K562 (cell line): ENCODE data around the gene P4HTM. TPM values are rescaled to one million over a fixed set of nuclear protein-coding genes. Genes with fewer than 3 reads are reported as not detected.
A peak's percentile ranks its signal among the peaks of the same experiment; 100 is the strongest.

Experiments used
- AFF4 ChIP-seq: sonication (generic); formaldehyde crosslinking; IDR thresholded peaks from 2 replicates; pipeline ENCODE4 v1.8.0; 2023; ENCODE audit warnings: mild to moderate bottlenecking, missing genetic modification reagents
- ATF1 ChIP-seq, 2 experiments: fragments of 450-650 bp in 1 of 2; IDR thresholded peaks; 2 replicates each; pipeline ENCODE4 v1.6.1; 2016; ENCODE audit warnings: missing compliant biosample characterization in 1 of 2, missing genetic modification characterization in 1 of 2
- CBFA2T3 ChIP-seq: fragments of 450-650 bp; IDR thresholded peaks from 2 replicates; pipeline ENCODE4 v1.6.1; 2017
- CBX8 ChIP-seq: fragments of 200-600 bp; sonication (generic); IDR thresholded peaks from 2 replicates; pipeline ENCODE4 v1.6.1; 2012; ENCODE audit warnings: borderline replicate concordance, mixed run types, low read depth, mild to moderate bottlenecking, moderate library complexity, mixed read lengths, low read length, control low read depth, inconsistent platforms; ENCODE audit not compliant: poor library complexity, severe bottlenecking; ENCODE audit errors: extremely low read depth
- E2F3 ChIP-seq: fragments of 250-450 bp; sonication (Bioruptor Pico); IDR thresholded peaks from 2 replicates; pipeline ENCODE4 v1.4.0; 2020; ENCODE audit warnings: mild to moderate bottlenecking
- HMBOX1 ChIP-seq: sonication (generic); IDR thresholded peaks from 2 replicates; pipeline ENCODE4 v1.6.1; 2016
- HNRNPUL1 ChIP-seq: fragments of 200-400 bp; formaldehyde crosslinking; IDR thresholded peaks from 2 replicates; pipeline ENCODE4 v1.6.1; 2017; ENCODE audit warnings: low read length
- KLF10 ChIP-seq: fragments of 250-450 bp; sonication (Bioruptor Pico); IDR thresholded peaks from 2 replicates; pipeline ENCODE4 v1.6.1; 2021; ENCODE audit warnings: matching md5 sums
- KLF13 ChIP-seq: fragments of 450-650 bp; IDR thresholded peaks from 2 replicates; pipeline ENCODE4 v1.6.1; 2016; ENCODE audit warnings: missing genetic modification characterization, low read depth, mild to moderate bottlenecking, missing compliant biosample characterization, moderate library complexity, borderline replicate concordance
- KLF6 ChIP-seq: fragments of 250-450 bp; sonication (Bioruptor Pico); IDR thresholded peaks from 2 replicates; pipeline ENCODE4 v1.4.0; 2020; ENCODE audit warnings: mild to moderate bottlenecking, moderate library complexity, borderline replicate concordance
- MAFG ChIP-seq: fragments of 450-650 bp; conservative IDR thresholded peaks from 2 replicates; pipeline ENCODE4 v1.6.1; 2016; ENCODE audit warnings: missing genetic modification characterization, missing compliant biosample characterization
- NONO ChIP-seq, 2 experiments: fragments of 200-400 bp in 1 of 2; fragments of 450-650 bp in 1 of 2; formaldehyde crosslinking in 1 of 2; IDR thresholded peaks; 2 replicates each; pipeline ENCODE4 v1.6.1; 2017; ENCODE audit warnings: low read depth in 2 of 2, mild to moderate bottlenecking in 2 of 2, moderate library complexity in 2 of 2, low read length in 1 of 2
- PHB ChIP-seq: fragments of 250-450 bp; sonication (Bioruptor Pico); IDR thresholded peaks from 2 replicates; pipeline ENCODE4 v1.5.0; 2021
- PPARD ChIP-seq: fragments of 250-450 bp; sonication (Bioruptor Pico); IDR thresholded peaks from 2 replicates; pipeline ENCODE4 v1.8.0; 2022; ENCODE audit warnings: inconsistent platforms, mild to moderate bottlenecking, moderate library complexity
- TAL1 ChIP-seq: fragments of 450-650 bp; IDR thresholded peaks from 2 replicates; pipeline ENCODE4 v1.6.1; 2016; ENCODE audit warnings: mild to moderate bottlenecking
- TCF15 ChIP-seq: fragments of 250-450 bp; sonication (Bioruptor Pico); IDR thresholded peaks from 2 replicates; pipeline ENCODE4 v1.8.0; 2022; ENCODE audit warnings: moderate library complexity, mild to moderate bottlenecking, inconsistent platforms
- TRIM24 ChIP-seq, 2 experiments: fragments of 450-650 bp; IDR thresholded peaks; 2 replicates each; pipeline ENCODE4 v1.6.1; 2016
- ZBTB33 ChIP-seq: sonication (generic); formaldehyde crosslinking; IDR thresholded peaks from 2 replicates; pipeline ENCODE4 v1.8.1; 2023; ENCODE audit warnings: mild to moderate bottlenecking, missing genetic modification reagents
- ZNF584 ChIP-seq: fragments of 200-800 bp; sonication (Bioruptor generic); IDR thresholded peaks from 2 replicates; pipeline ENCODE4 v1.6.1; 2016; ENCODE audit warnings: low read depth, mild to moderate bottlenecking, missing genetic modification characterization, missing compliant biosample characterization
- polyA plus RNA-seq, 8 experiments: library from polyadenylated mRNA; depleted of rRNA in 4 of 8; stranded (reverse) in 5 of 8; unstranded in 3 of 8; fragments of >200 nt; fragmentation: Nextera tagmentation in 2 of 8; fragmentation: Illumina TruSeq in 1 of 8; extraction: Ambion mirVana in 2 of 8; extraction: Trizol in 1 of 8; gene quantifications; 2 replicates each; pipeline versions ENCODE4 v1.2.1 to v1.2.3, GENCODE V29; 2011 to 2014; ENCODE audit warnings: inconsistent platforms in 1 of 8, missing spikeins in 1 of 8
- total RNA-seq, 7 experiments: library from RNA; depleted of rRNA in 6 of 7; stranded (reverse); fragments of >200 nt in 6 of 7; fragmentation: Illumina TruSeq in 2 of 7; extraction: Trizol in 2 of 7; gene quantifications; 2 replicates each; pipeline versions ENCODE4 v1.2.1 to v1.2.3, GENCODE V29; 2011 to 2021; ENCODE audit warnings: low replicate concordance in 1 of 7

The P4HTM gene
- total and polyA plus RNA-seq, 9 of the 15 experiments (the other 6 are each of a cell fraction or from before 2014, with no cell fraction given), result 0.09 to 0.66 (median 0.25) TPM; not detected in 2

GRCh38 chr3:49030321-49030720, 40.3 kb downstream of the P4HTM start (continued):
- TF ChIP-seq ATF1 (CRISPR knock-in tag; IDR thresholded peaks at IDR 0.05) (no peak), ATF1 (tag; IDR thresholded peaks at IDR 0.05) (peak; percentile 16; the same call in 1 of the 2 replicates), E2F3 (CRISPR knock-in tag) (no peak), CBX8 (no peak), PHB (CRISPR knock-in tag) (no peak), ZBTB33 (CRISPR knock-in tag) (no peak), HNRNPUL1 (no peak), KLF10 (CRISPR knock-in tag) (no peak), MAFG (no peak), KLF13 (tag) (no peak), TRIM24 (IDR thresholded peaks at IDR 0.05) (no peak), CBFA2T3 (peak; percentile 59), KLF6 (CRISPR knock-in tag) (no peak), PPARD (CRISPR knock-in tag) (no peak), AFF4 (CRISPR knock-in tag) (no peak), TCF15 (CRISPR knock-in tag) (no peak), TAL1 (peak; percentile 54), HMBOX1 (no peak), ZNF584 (no peak), NONO (IDR thresholded peaks at IDR 0.05; ENCODE audit: low read depth in 2 of 2, low read length in 1 of 2) (no peak)
